Right lobe of liver (tissue), 4 donors: ENCODE measurements around the gene PROM2.

Experiments
- POLR2A ChIP-seq: fragments of 450-650 bp; IDR thresholded peaks from one replicate; pipeline ENCODE4 v1.6.1; 2017; ENCODE audit warnings: antibody characterized with exemption, mild to moderate bottlenecking
- TF ChIP-seq, protein P1 (sequence below), 4 donors: fragments of 200-600 bp in 3 of 4; fragments of 450-650 bp in 1 of 4; IDR thresholded peaks; one replicate each; pipeline versions ENCODE4 v1.5.1 to v1.8.0; 2016 to 2022; ENCODE audit warnings: antibody characterized with exemption in 4 of 4, mild to moderate bottlenecking in 2 of 4
- donor health status: DM: no; HTN: no; CAD: no.
- donor health status: DM: no; HTN: no; CAD: no.
- donor health status: DM: no; HTN: yes; CAD: no.

DNA sequence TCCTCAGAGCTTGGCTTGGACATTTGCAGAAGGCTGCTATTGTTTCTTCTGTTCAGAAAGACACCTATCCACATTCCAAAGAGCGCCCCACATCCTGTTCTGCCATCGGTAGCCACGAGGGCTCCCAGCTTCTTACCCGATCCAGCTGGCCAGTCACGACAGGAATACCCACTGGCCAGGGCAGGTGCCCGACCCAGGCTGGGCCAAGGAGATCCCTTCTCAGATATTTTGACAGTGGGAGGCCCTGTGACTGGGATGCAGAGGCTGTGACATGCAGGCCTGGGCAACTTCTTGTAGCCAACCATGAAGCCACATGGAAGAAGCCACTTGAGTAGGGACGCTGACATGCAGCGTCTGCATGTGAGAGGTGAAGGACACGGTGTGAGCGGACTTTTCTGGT lies 57.4 kb downstream of the PROM2 start:
- TF ChIP-seq POLR2A, result no peak
- TF ChIP-seq, protein P1, sequence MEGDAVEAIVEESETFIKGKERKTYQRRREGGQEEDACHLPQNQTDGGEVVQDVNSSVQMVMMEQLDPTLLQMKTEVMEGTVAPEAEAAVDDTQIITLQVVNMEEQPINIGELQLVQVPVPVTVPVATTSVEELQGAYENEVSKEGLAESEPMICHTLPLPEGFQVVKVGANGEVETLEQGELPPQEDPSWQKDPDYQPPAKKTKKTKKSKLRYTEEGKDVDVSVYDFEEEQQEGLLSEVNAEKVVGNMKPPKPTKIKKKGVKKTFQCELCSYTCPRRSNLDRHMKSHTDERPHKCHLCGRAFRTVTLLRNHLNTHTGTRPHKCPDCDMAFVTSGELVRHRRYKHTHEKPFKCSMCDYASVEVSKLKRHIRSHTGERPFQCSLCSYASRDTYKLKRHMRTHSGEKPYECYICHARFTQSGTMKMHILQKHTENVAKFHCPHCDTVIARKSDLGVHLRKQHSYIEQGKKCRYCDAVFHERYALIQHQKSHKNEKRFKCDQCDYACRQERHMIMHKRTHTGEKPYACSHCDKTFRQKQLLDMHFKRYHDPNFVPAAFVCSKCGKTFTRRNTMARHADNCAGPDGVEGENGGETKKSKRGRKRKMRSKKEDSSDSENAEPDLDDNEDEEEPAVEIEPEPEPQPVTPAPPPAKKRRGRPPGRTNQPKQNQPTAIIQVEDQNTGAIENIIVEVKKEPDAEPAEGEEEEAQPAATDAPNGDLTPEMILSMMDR (IDR thresholded peaks at IDR 0.05), result no peak
